HG03196 (cell line): ENCODE data around the gene EIF4EBP2.

ENCODE experiments used
- ATAC-seq: cut with Tn5 transposase; IDR thresholded peaks from one replicate; pipeline ENCODE4 v1.9.1; 2021; ENCODE audit not compliant: unreplicated experiment

EIF4EBP2 gene

DNA sequence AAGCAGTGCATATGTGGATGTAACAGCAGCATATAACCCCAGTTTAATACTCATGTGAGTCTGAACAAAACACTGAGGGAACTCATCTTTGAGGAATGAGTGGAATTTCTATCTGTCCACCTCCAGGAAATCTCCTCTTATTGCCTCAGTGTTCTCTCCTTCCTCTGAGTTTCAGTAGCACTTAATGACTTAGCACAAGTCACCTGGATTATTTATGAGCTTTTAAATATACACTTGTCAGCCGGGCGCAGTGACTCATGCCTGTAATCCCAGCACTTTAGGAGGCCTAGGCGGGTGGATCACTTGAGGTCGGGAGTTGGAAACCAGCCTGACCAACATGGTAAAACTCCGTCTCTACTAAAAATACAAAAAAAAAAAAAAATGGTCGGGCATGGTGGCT, 25.8 kb upstream of the EIF4EBP2 start:
- no peak for ATAC-seq

DNA sequence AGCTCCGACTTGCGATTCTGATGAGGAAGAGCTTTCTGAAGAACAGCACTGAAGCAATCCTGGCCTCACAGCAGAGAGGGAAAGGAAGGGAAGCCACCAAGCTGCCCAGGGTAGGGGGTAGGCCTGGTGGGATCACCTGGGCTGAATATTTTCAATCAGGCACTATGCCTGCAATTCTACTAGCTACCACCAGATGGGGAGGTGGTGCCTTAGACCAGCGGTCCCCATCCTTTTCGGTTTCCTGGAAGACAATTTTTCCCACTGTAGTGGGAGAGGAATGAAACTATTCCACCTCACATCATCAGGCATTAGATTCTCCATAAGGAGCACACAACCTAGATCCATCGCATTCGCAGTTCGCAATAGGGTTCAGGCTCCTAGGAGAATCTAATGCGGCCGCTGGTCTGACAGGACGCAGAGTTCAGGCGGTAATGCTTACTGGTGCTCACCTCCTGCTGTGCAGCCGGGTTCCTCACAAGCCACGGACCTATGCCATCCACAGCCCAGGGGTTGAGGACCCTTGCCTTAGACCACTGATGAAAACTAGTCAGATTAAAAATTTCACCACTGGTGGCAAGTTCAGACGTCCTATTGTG, 24.3 kb upstream of the EIF4EBP2 start:
- ATAC-seq: no peak

DNA sequence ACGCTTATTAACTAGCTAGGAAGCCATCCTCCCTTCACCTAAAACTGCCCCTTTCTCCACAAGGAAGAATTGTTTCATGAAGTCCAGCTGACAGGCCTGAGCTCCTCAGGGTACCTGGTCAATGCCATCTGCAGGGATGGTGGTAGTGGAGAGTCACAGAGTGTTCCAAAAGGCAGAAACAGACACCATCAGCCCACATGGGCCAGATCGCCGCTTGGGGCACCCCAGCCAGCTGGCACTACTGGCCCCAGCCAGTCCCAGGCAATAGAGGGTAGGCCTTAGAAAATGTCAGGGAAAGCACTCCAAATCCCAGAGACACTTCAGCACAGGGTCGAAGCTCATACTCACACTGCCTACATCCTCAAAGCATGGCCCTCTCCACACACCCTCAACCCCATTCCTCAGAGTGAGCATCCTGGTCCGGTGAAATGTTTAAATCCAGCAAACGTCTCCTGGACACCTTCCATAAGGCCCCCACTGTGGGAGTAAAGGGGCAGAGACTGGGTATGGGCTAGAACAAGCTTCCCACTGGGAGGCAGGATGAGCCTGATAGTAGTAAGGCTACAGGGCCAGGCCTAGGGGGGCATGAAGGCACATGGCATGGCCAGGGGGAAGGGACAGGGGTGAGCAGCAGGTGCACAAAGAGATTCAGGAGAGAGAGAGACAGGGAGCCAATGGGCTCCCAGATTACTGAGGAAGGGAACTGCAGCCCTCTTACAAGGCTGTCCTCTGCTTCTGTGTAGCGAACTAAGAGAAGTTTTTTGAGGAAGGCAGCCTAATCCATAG, 23.4 kb upstream of the EIF4EBP2 start:
- no peak for ATAC-seq

DNA sequence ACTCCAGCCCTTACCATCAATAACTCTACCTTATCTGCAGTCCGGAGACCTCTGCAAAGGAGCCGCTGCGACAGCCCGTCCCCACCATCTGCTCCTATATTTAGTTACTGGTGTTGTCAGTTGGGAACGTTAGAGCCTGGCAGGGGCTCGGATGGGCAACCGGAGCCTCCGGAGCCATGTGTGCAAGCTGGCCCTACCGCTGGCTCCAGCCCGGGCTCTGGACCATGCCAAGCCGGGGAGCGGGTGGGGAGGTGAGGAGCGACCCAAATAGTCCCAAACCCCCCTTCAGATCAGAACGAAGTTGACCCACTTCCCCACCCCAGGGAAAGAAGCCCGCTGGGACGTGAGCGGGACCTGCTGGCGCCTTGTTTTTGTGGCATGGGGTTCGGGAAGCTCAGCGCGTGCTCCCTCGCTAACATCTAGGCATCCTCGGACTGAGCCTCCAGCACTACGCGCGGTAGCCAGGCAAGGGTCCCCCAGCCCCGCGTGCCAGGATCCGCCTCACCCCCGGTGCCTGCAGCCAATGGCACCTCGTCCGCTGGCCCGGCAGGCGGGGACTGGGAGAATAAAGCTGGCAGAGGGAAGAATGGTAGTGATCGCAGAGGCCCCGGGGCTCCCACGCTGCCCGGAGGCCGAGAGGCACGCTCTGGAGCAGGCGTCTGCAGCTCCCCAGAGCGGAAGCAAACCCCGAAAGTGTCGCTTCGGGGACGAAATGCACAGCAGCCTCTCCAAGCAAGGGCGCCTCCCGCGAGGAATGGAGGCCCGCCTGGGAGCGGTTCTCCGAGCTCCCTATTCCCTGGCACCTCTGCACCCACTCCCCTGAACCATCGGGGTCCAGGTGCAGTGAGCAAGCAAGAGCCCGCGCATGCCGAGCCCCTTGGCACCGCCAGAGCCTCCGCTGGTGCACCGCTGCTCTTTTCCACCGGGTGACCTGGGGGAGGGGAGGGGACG, 22.2 kb upstream of the EIF4EBP2 start:
- ATAC-seq: peak; percentile 15

DNA sequence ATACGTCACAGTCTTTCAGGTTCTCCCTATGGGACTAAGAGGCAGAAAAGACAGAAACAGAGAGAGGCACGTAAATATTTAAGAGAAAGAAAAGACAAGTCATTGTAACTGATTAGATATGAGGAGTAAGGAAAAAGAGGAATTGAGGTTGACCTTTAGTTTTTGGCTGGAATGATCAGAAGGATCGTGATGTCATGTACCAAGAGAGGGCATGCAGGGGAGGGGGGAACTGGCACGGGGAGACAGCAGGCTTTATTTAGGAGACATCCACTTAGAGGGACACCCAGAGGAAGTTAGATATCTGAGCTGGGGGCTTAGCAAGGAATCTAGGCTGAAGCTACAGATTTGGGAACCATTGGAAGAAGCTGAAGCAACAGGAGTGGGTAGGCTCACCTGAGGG, 12.3 kb upstream of the EIF4EBP2 start:
- ATAC-seq: no peak

DNA sequence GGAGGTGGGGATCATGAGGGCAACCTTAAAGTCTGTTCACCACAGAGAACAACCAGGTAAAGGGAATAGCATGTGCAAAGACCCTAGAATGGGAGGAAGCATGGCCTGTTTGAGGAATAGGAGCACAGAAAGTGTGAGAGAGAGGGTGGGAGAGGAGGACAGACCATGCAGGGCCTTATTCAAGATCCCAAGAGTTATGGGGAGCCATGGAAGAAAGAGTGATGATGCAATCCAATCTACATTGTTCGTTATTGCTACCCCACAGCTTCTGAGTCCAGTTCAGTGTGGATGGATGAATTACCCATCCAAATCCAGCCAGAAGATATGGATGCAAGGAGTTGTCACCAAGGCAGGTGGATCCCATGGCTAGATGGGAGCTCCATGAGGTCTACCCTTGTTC, 7.8 kb upstream of the EIF4EBP2 start:
- no peak for ATAC-seq

DNA sequence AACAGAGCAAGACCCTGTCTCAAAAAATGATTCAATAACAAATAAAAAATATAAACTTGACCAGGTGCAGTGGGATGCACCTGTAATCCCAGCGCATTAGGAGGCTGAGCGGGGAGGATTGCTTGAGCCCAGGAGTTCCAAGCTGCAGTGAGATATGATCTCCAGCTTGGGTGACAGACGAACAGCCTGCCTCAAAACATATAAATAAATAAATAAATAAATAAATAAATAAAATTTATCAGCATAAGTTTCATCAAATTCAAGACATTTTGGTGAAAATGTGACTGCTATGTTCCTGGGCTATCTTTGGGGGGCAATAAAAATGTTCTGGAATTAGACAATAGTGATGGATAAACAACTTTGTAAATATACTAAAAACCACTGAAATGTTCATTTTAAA, 4.8 kb upstream of the EIF4EBP2 start:
- no peak for ATAC-seq

DNA sequence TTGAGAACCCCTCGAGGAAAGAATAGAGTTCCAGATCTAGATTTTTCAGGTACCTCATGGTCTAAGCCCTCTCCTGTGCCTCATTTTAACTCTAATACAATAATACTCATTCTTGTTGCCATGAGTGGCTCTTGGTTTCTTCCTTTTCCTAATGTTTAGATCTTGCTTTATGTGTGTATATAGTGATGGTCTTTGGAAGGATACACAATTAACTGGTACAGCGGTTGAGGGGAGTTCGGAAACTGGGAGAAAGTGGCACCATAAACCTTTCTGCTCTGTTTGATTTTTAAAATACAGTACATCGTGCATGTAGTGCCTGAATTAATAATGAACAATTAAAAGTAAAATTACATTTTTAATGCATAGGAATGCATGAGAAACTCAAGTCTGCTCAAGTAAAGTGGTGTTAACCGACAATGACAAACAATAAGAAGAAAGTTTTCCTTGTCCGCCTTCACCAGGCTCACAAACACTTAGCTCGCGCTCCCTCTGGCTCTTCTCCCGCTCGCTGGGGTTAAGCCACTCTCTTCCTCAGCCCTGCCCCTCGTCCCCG, 386 bp upstream of the EIF4EBP2 start:
- peak; percentile 5 for ATAC-seq

DNA sequence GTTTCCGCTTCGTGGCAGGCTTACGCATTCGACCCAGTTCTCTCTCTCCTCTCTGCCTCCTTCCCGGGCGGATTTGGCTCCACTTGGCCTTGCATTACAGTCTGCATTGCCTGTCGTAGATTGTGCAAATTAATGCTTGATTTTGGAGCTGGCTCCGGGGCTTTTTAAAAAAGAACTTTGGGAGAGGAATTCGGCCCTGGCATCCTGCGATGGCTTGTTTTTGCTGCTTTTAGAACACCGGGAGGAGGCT, 767 bp downstream of the EIF4EBP2 start:
- ATAC-seq: no peak

DNA sequence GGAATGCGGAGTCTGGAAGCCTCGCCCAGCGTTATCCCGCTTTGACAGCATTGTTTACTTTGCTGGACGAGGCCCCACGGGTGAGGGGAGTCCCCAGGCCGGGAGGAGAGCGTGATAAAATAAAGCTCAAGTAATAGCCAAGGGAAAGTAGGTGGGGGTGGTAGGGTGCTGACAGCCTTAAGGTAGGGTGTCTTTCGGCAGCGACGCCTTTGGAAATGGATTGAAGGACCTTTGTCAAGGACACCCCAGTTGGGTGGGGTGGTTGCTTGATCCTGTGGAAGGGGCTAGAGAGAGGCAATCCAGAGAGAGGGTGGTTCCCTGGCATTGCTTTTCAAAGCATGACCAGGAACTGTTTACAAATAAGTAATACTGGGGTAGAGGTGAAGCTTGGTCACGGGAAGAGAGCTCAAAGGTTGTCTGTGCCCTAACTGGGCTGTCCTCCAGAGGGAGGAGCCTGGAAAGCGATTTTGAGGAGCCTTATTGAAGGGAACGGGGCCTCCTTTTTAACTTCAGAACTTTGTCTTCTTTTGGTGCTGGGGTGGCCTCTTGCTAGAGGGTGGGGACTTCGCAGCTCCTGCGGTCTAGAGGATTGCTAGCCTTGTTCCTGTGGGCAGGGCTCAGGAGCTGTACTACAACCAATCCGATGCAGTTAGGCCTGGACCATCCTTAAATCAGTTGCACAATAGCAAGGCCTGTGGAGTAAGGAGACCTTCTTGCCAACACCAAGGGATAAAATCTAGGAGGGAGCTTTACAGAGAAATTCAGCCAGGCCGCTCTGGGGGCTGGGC, 1.3 kb downstream of the EIF4EBP2 start:
- peak; percentile 34 for ATAC-seq

DNA sequence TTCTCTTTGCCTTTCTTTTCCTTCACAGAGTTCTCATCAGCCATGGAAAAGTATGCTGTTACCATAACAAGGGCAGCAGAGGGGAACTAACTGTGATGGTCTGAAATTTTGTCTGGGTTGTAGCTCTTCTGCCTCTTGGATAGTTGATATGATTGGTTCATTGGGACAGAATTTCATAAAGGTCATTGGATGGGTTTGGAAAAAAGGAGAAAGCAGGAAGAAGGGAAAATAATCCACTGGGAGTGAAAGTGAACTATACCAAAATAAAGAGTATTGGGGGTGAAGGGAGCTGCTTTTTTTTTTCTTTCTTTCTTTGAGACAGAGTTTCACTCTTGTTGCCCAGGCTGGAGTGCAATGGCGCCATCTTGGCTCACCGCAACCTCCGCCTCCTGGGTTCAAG, 5.8 kb downstream of the EIF4EBP2 start:
- ATAC-seq: no peak

DNA sequence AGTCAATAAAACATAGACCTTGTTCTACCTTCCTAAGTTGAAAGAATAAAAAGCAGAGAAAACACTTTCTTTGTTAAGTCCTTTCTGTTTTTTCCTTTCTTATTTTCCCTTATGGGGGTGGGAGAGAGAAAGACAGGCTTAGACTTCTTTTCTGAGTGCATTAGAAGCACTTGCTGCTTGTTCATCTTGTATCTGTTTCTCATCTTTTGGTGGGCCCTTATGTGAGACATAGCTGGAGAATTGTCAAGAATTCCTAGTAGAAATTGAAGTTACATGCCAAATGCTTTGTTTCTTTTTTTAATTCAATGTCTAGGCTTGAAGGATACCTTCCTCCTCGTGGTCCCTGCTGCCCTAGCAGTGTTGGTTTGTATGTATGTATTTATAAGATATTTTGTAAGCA, 6.7 kb downstream of the EIF4EBP2 start:
- ATAC-seq: no peak

DNA sequence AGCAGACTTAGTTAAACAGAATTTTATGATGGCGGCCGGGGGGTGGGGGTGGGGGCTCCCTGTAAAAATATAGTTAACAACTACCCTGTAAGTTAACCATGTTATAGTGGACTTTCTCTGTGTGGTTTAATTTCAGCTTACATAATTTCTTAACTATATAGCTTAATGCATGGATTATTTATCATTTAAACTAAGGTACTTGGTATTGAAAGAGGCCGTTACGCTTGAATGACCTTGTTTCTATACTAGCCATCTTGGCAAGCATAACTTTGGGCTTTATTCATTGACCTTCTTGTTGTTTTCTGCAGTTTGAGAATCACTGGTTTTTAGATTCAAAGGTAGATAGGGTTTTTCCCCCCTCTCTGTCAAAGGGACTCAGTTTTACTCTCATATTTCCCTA, 8.4 kb downstream of the EIF4EBP2 start:
- no peak for ATAC-seq

DNA sequence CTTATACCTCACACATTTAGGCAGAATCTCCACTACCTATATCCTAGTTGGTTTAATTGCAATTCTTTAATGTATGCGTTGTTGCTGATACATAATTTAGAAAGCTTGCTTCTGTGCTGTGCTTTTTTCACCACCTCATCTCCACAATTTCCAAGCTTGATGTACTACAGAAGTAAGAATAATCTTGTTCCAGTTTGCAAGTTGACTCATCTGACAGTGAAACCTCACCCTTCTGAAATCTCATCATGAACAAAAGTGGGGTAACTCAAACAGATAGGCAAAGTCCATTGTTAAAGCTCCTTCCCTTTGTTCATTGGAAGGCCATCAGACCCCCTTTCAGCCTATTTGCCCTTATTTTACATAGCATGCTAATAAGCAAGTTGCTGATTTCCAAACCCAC, 13.6 kb downstream of the EIF4EBP2 start:
- no peak for ATAC-seq

DNA sequence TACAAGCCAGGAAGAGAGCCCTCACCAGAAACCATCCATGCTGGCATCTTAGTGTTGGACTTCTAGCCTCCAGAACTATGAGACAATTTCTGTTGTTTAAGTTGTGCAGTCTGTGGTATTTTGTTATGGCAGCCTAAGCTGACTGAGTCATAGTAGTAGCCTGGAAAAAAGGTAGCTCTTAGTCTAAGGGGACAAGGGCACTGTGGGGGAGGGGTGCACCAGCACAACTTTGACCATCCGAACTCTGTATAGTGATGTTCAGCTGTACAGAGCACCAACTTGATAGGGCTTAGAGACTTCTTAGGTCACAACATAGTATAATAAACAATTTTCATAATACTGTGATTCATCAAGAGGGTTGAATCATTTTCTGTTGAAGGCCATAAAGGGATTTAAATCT, 14.3 kb downstream of the EIF4EBP2 start:
- no peak for ATAC-seq

DNA sequence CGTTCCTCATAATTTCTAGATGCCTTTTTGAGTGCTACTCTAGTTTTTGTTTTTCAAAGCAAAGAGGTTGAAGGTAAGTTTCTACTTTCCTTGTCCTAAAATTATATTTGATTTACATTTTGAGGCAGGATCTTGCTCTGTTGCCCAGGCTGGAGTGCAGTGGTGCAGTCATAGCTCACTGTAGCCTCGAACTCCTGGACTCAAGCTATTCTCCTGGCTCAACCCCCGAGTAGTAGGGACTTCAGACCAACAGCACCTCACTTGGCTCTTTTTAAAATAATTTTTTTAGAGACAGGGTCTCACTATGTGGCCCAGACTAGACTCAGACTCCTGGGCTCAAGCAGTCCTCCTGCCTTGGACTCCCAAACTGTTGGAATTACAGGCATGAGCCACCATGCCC, 14.8 kb downstream of the EIF4EBP2 start:
- no peak for ATAC-seq

DNA sequence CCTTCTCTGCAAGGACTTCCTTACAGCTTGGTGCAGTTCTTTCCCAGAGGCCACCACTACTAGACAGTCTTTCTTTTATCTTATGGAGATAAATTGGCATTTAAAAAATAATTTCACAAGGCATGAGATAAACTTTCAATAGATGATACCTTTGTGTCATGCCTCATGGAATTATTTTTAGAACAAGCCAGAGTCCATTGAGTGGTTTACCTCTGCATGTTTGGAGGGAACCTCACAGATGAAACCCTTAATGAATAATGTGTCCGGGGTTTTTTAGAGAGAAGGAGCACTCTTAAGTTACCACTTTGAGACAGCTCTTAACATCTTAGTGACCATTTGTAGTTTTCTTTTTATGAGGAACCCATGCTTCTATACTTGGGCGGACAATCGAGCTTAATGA, 20.4 kb downstream of the EIF4EBP2 start:
- ATAC-seq: no peak

DNA sequence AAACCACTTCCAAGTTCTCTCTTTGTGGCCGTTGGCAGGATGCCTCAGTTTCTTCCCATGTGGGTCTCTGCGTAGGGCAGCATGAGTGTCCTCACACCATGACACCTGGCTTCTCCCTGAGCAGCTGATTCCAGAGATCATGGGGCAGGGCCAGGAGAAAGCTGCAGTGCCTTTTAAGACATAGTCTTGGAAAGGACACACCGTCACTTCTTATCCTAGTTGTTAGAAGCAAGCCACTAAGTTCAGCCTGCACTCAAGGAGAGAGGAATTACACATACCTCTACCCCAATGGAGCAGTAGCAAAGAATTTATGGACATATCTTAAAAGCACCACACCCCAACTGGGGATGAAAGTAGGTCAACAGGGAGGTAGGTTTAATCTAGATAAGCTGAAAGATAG, 21.2 kb downstream of the EIF4EBP2 start:
- ATAC-seq: no peak

DNA sequence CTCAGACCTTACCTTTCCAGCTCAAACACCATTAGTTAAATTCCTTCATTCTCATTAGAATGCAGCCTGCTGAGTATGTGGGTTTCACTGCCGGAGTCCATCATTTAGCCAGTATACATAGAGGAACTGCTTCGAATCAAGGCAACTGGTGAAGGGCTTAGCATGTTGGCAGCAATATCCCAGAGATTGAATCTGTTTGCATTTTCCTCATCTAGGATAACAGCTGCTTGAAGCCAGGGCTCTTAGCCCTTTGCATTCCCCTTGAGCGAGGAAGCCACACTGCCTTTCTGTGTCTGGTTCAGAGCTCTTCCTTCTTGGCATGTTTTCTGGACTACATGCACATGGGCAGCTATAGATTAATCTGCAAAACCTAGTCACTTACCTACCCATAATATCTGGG, 22.9 kb downstream of the EIF4EBP2 start:
- ATAC-seq: no peak

DNA sequence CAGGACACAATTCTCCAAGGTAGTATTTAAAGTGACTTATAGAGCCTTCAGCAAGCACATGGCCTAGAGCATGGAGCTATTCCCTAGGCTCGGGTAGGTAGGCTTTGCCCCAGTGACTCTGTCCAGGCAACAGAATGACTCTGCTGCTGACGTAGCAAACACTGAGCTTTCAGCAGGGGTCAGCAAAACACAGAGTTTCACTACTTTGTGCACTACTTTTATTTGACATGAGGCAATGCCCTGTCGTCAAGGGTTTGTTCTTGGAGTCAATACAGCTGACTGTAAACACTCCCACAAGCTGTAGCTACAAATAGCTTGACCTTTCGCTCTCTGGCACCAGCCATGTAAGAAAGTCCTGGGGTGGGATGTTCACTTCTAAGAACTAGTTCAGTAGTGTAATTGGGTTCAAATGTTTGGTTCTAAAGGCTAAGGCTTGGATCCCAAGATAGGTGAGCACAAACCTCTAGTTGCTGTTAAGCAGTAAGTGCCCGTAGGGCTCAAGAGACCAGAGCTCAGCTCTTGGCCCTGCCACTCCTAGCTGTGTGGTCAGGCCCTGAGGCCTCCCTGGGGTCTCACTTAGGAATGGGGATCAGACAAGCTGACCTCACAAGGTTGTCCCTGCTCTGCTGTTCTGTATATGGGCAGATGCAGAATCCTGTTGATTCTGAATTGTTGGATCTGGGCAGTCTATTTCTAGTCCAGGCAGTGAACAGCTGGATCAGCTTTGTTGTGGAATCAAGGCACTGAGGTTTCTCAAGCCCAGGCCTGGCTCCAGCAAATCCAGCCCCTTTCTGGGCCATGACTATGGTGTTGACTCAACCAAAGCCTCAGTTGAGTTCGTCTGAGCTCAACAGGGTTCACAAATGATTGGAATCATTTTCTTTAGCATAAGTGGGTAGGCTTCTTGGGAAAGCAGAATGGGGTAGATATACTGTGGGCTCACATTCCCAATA, 26.8 kb downstream of the EIF4EBP2 start:
- no peak for ATAC-seq
